HepG2 (cell line): ENCODE results near the gene CSNK2B. TPM values are rescaled to one million over a fixed set of nuclear protein-coding genes. Genes with fewer than 3 reads are reported as not detected.

Experiments
- ATAC-seq: fragments of 200-7000 bp; cut with Tn5 transposase; 3 replicates; pipeline ENCODE4 v1.9.1; 2020; ENCODE audit warnings: mild to moderate bottlenecking, moderate library complexity
- BruUV-seq: library from RNA; stranded (reverse); fragments of 400-500 nt; replicated peaks from 2 replicates; lab custom pipeline; 2021; lab: Mats Ljungman, UMichigan
- CTCF ChIA-PET: fragments of 300-600 bp; formaldehyde crosslinking; extraction: SDS; loops from one replicate; lab custom pipeline; 2021; ENCODE audit warnings: low total read pairs, inconsistent platforms, low intra/inter-chr PET ratio; lab: Yijun Ruan, JAX
- POLR2A ChIA-PET: fragments of 350-600 bp; sonication (Branson Sonifier 250); formaldehyde crosslinking; loops from one replicate; lab custom pipeline; 2020; ENCODE audit warnings: antibody characterized with exemption, inconsistent platforms; lab: Yijun Ruan, JAX
- DNase-seq: peaks from one replicate; pipeline ENCODE4 v3.0.0-alpha.2; 2015; ENCODE audit warnings: low spot score
- FAIRE-seq: peaks from 3 replicates; lab custom pipeline; 2011; peaks lifted over from hg19 to GRCh38; lab: Jason Lieb, UNC
- H2AFZ ChIP-seq: one replicate; pipeline ENCODE4 v1.6.1; 2011; ENCODE audit warnings: low read length, inconsistent platforms
- H3K27ac ChIP-seq: fragments of 300-600 bp; 3 replicates; pipeline ENCODE4 v1.8.0; 2011; ENCODE audit warnings: mixed run types, mild to moderate bottlenecking, mixed read lengths, low read length, inconsistent platforms; ENCODE audit not compliant: insufficient read depth; ENCODE audit errors: extremely low read length
- H3K27me3 ChIP-seq, 2 experiments: fragments of 200-600 bp in 1 of 2; 2 replicates in 1 of 2; 3 replicates in 1 of 2; pipeline versions ENCODE4 v1.6.0 to v1.8.0; 2011; ENCODE audit warnings: low read length in 2 of 2, mild to moderate bottlenecking in 2 of 2, moderate library complexity in 2 of 2, inconsistent platforms in 1 of 2; ENCODE audit not compliant: insufficient read depth in 2 of 2, control insufficient read depth in 1 of 2
- H3K36me3 ChIP-seq, 2 experiments: fragments of 200-600 bp in 1 of 2; replicated peaks in 1 of 2; 2 replicates in 1 of 2; 3 replicates in 1 of 2; pipeline versions ENCODE4 v1.5.1 to v1.8.0; 2011; ENCODE audit warnings: low read length in 2 of 2, inconsistent platforms in 1 of 2; ENCODE audit not compliant: insufficient read depth in 2 of 2, control insufficient read depth in 1 of 2
- H3K4me1 ChIP-seq: 2 replicates; pipeline ENCODE4 v1.5.1; 2012; ENCODE audit warnings: low read length, inconsistent platforms; ENCODE audit not compliant: insufficient read depth
- H3K4me2 ChIP-seq: 2 replicates; pipeline ENCODE4 v1.6.0; 2011; ENCODE audit warnings: low read depth, low read length, inconsistent platforms
- H3K4me3 ChIP-seq, 3 experiments: fragments of 200-600 bp in 1 of 3; sonication (generic), shearing (Covaris generic) in 1 of 3; replicated peaks in 1 of 3; 2 replicates each; pipeline ENCODE4 v1.5.1; 2011 to 2016; ENCODE audit warnings: low read length in 3 of 3, inconsistent platforms in 2 of 3, low read depth in 2 of 3, mild to moderate bottlenecking in 2 of 3, control low read depth in 1 of 3, mixed read lengths in 1 of 3; ENCODE audit not compliant: insufficient read depth in 1 of 3
- H3K79me2 ChIP-seq: one replicate; pipeline ENCODE4 v1.6.1; 2011; ENCODE audit warnings: low read length, inconsistent platforms; ENCODE audit not compliant: insufficient read depth
- H3K9ac ChIP-seq: 2 replicates; pipeline ENCODE4 v1.6.0; 2011; ENCODE audit warnings: mild to moderate bottlenecking, low read depth, low read length, inconsistent platforms; ENCODE audit not compliant: insufficient read depth
- H3K9me3 ChIP-seq: 2 replicates; pipeline ENCODE4 v1.5.1; 2012; ENCODE audit warnings: mild to moderate bottlenecking, low read length
- H4K20me1 ChIP-seq: 2 replicates; pipeline ENCODE4 v1.6.0; 2011; ENCODE audit warnings: inconsistent platforms, mild to moderate bottlenecking, low read length, moderate library complexity; ENCODE audit not compliant: insufficient read depth
- ATF1 ChIP-seq: IDR thresholded peaks from 2 replicates; pipeline ENCODE4 v1.6.1; 2016; ENCODE audit warnings: mild to moderate bottlenecking, control low read depth
- FOXA3 ChIP-seq: IDR thresholded peaks from 2 replicates; pipeline ENCODE4 v1.6.1; 2016; ENCODE audit warnings: missing genetic modification reagents, missing compliant biosample characterization
- FOXO1 ChIP-seq: sonication (generic); formaldehyde crosslinking; IDR thresholded peaks from 2 replicates; pipeline ENCODE4 v1.4.0; 2020; ENCODE audit warnings: missing genetic modification reagents
- IKZF1 ChIP-seq: fragments of 450-650 bp; IDR thresholded peaks from 2 replicates; pipeline ENCODE4 v1.7.1; 2016
- MAFF ChIP-seq: IDR thresholded peaks from 2 replicates; pipeline ENCODE4 v1.6.1; 2011; ENCODE audit warnings: low read depth, low read length, improper control_type of control experiment
- MAZ ChIP-seq, 2 experiments: sonication (generic) in 1 of 2; formaldehyde crosslinking in 1 of 2; IDR thresholded peaks; 2 replicates each; pipeline versions ENCODE4 v1.5.0 to v1.6.1; 2012 to 2020; ENCODE audit warnings: low read depth in 2 of 2, mild to moderate bottlenecking in 2 of 2, borderline replicate concordance in 1 of 2, improper control_type of control experiment in 1 of 2, low read length in 1 of 2, missing genetic modification reagents in 1 of 2, moderate library complexity in 1 of 2
- SAFB2 ChIP-seq: sonication (generic); formaldehyde crosslinking; IDR thresholded peaks from 2 replicates; pipeline ENCODE4 v1.5.1; 2020; ENCODE audit warnings: missing genetic modification reagents, low read depth, mild to moderate bottlenecking, borderline replicate concordance
- SOX13 ChIP-seq, 3 experiments: fragments of 450-650 bp in 1 of 3; sonication (generic) in 1 of 3; formaldehyde crosslinking in 1 of 3; IDR thresholded peaks in 2 of 3; conservative IDR thresholded peaks in 1 of 3; 2 replicates each; pipeline versions ENCODE4 v1.5.0 to v1.6.1; 2016 to 2020; ENCODE audit warnings: antibody characterized with exemption in 1 of 3, mild to moderate bottlenecking in 1 of 3, missing compliant biosample characterization in 1 of 3, missing genetic modification reagents in 1 of 3, moderate library complexity in 1 of 3
- ZFAT ChIP-seq: sonication (generic); formaldehyde crosslinking; conservative IDR thresholded peaks from 2 replicates; pipeline ENCODE4 v1.8.1; 2023; ENCODE audit warnings: missing genetic modification reagents, inconsistent platforms
- ZNF558 ChIP-seq: sonication (generic); formaldehyde crosslinking; IDR thresholded peaks from 2 replicates; pipeline ENCODE4 v1.9.0; 2022; ENCODE audit warnings: mild to moderate bottlenecking, missing genetic modification reagents, borderline replicate concordance
- ZNF839 ChIP-seq: sonication (generic); formaldehyde crosslinking; IDR thresholded peaks from 2 replicates; pipeline ENCODE4 v1.4.0; 2020; ENCODE audit warnings: missing genetic modification reagents, mild to moderate bottlenecking, borderline replicate concordance
- WGBS: methylation state at CpG from one replicate; pipeline ENCODE4 v1.1.6; 2017; ENCODE audit warnings: low lambda C conversion rate; 5-methylcytosine and 5-hydroxymethylcytosine counted together
- in situ Hi-C: cut with HindIII; loops from 2 replicates; pipeline ENCODE4 v1.10.0; 2017; ENCODE audit warnings: low pct_unique_long_range_greater_than_20kb; ENCODE audit not compliant: extremely low pct_ligation_motif_present
- intact Hi-C: fragments of 100-400 bp; cut with micrococcal nuclease; formaldehyde crosslinking; loops from one replicate; pipeline ENCODE4 v1.10.0; 2022; ENCODE audit not compliant: unreplicated experiment
- polyA plus RNA-seq, 8 experiments: library from polyadenylated mRNA; depleted of rRNA in 3 of 8; stranded (reverse) in 7 of 8; unstranded in 1 of 8; fragments of >200 nt; fragmentation: Illumina TruSeq in 4 of 8; extraction: Trizol in 4 of 8; gene quantifications; 2 replicates each; pipeline versions ENCODE4 v1.2.1 to v1.2.3, GENCODE V29; 2011 to 2016; ENCODE audit warnings: low read depth in 4 of 8, missing spikeins in 1 of 8, mixed read lengths in 1 of 8; ENCODE audit not compliant: insufficient read depth in 1 of 8
- total RNA-seq, 5 experiments: library from RNA; depleted of rRNA; stranded (reverse); fragments of >200 nt; fragmentation: Illumina TruSeq; extraction: Trizol; gene quantifications; 2 replicates each; pipeline ENCODE4 v1.2.3, GENCODE V29; 2016; ENCODE audit warnings: low read depth in 1 of 5
- TF ChIP-seq, protein P1 (sequence below): sonication (generic); formaldehyde crosslinking; IDR thresholded peaks from 2 replicates; pipeline ENCODE4 v1.9.0; 2022; ENCODE audit warnings: missing genetic modification reagents, mild to moderate bottlenecking, borderline replicate concordance
- TF ChIP-seq, protein P2 (sequence below): sonication (generic); formaldehyde crosslinking; IDR thresholded peaks from 2 replicates; pipeline ENCODE4 v1.4.0; 2020; ENCODE audit warnings: missing genetic modification reagents
- TF ChIP-seq, protein P3 (sequence below): IDR thresholded peaks from 2 replicates; pipeline ENCODE4 v1.6.1; 2012; ENCODE audit warnings: inconsistent platforms

Gene CSNK2B
- total and polyA plus RNA-seq, 2 of the 13 experiments (the other 11 are each of a cell fraction or from before 2014, with no cell fraction given), result 111 to 296 TPM

DNA sequence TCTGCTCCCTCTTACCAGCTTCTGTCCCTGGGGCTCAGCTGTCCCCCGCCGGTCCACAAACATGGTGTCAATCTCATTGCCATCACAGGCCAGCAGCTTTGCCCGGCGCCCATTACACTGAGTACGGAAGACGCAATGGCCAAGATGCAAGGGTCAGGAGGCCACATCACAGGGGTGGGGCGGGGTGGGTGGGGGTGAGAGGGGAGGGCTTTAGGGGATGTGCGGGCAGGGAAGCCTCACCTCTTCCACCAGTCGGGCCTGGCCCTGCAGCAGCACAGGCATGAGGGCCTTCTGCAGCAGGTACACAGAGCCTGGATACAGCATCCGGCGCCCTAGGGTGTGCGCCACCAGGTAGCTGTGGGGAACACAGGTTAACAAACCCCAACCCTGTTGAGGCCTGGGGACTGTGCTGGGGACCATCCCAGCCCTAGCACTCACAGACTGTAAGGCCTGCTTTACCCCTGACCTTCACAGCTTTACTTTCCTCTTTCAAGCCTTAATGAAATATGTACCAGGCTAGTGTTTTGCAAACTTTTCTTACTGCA lies 25.8 kb downstream of the CSNK2B start:
- Histone ChIP-seq H3K9ac (no peak overlapping the region), H3K9me3 (no peaks in the 10 kb centered on the region), H2AFZ (no peak overlapping the region), H3K4me1 (peaks cover 12% of the 10 kb centered on the region; the same call in 1 of the 2 replicates), H3K27ac (no peak overlapping the region), H3K4me2 (no peak overlapping the region), H3K27me3 (no peaks in the 10 kb centered on the region), H3K4me3 (no peak overlapping the region), H4K20me1 (no peaks in the 10 kb centered on the region), H3K79me2 (no peaks in the 10 kb centered on the region), H3K36me3 (peaks cover 58 to 77% of the 10 kb centered on the region in 2 experiments)
- no peak for FAIRE-seq
- ChIA-PET CTCF (no interaction called here), POLR2A (interaction anchor here (1.4 to 4.9 kb wide), 2 partner anchors 11 to 75 kb away, joined by 4 to 22 read pairs; partner anchors contain the start of gene ABHD16A)
- in situ Hi-C loops, result no loop called here
- 98% methylated on average over 12 of the region's 12 CpGs for WGBS
- intact Hi-C loops, result no loop called here
- TF ChIP-seq MAFF (no peak), FOXO1 (no peak), ZNF558 (CRISPR knock-in tag) (no peak), SAFB2 (CRISPR knock-in tag) (no peak), ZFAT (CRISPR knock-in tag) (no peak), FOXA3 (CRISPR knock-in tag) (no peak), ATF1 (no peak), SOX13 (IDR thresholded peaks at IDR 0.05) (no peak), SOX13 (CRISPR knock-in tag; conservative IDR thresholded peaks at IDR 0.05 in 1 of 2, IDR thresholded peaks at IDR 0.05 in 1 of 2) (no peak), ZNF839 (CRISPR knock-in tag) (no peak), IKZF1 (no peak), MAZ (IDR thresholded peaks at IDR 0.05; ENCODE audit: borderline replicate concordance, low read depth, low read length) (no peak), MAZ (CRISPR knock-in tag; IDR thresholded peaks at IDR 0.05; ENCODE audit: low read depth) (no peak)
- TF ChIP-seq, protein P1, sequence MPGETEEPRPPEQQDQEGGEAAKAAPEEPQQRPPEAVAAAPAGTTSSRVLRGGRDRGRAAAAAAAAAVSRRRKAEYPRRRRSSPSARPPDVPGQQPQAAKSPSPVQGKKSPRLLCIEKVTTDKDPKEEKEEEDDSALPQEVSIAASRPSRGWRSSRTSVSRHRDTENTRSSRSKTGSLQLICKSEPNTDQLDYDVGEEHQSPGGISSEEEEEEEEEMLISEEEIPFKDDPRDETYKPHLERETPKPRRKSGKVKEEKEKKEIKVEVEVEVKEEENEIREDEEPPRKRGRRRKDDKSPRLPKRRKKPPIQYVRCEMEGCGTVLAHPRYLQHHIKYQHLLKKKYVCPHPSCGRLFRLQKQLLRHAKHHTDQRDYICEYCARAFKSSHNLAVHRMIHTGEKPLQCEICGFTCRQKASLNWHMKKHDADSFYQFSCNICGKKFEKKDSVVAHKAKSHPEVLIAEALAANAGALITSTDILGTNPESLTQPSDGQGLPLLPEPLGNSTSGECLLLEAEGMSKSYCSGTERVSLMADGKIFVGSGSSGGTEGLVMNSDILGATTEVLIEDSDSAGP (CRISPR knock-in tag), result no peak
- TF ChIP-seq, protein P2, sequence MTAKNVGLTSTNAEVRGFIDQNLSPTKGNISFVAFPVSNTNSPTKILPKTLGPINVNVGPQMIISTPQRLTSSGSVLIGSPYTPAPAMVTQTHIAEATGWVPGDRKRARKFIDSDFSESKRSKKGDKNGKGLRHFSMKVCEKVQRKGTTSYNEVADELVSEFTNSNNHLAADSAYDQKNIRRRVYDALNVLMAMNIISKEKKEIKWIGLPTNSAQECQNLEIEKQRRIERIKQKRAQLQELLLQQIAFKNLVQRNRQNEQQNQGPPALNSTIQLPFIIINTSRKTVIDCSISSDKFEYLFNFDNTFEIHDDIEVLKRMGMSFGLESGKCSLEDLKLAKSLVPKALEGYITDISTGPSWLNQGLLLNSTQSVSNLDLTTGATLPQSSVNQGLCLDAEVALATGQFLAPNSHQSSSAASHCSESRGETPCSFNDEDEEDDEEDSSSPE (CRISPR knock-in tag), result no peak
- TF ChIP-seq, protein P3, sequence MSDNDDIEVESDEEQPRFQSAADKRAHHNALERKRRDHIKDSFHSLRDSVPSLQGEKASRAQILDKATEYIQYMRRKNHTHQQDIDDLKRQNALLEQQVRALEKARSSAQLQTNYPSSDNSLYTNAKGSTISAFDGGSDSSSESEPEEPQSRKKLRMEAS, result no peak
- ATAC-seq, result no peak
- no TSS peak for BruUV-seq
- no peak for DNase-seq
